ENCODE results near the gene CAGE1.
A peak's percentile ranks its signal among the peaks of the same experiment; 100 is the strongest.
"Not testable (repeated sequence)": the region's sequence is repeated elsewhere in the genome, so short reads cannot be mapped to it uniquely, and the experiment has no call there.

The CAGE1 gene

DNA sequence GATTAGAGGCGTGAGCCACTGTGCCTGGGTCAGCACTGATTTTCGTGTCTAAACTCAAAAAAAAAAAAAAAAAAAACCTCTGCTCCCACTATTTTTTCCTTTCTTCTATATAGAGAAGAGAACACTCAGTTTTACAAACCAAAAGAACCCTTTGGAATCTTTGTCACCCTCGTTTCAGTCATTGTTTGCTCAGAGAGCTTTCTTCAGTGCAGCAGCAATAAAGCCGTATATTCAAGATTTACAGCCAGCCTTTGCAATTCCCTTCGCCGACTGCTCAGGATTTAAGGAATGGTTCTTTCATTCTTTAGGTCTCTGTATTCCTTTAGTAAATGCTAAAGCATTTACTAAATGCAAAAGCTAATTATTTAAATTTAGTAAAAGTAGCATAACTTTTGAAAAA is 20.2 kb upstream of the CAGE1 start:
- no peak for DNase-seq (ENCODE audit: low spot score)

DNA sequence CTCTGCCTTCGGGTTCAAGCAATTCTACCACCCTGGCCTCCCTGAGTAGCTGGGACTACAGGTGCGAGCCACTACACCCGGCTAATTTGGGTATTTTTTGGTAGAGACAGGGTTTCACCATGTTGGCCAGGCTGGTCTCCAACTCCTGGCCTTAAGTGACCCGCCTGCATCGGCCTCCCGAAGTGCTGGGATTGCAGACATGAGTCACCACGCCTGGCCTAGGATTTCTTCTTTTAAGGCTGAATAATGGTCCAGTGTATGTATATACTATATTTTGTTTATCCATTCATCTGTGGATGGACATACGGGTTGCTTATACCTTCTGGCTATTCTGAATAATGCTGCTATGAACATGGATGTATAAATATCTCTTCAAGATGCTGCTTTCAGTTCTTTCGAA is 17.2 kb upstream of the CAGE1 start:
- DNase-seq (ENCODE audit: low spot score), result no peak

DNA sequence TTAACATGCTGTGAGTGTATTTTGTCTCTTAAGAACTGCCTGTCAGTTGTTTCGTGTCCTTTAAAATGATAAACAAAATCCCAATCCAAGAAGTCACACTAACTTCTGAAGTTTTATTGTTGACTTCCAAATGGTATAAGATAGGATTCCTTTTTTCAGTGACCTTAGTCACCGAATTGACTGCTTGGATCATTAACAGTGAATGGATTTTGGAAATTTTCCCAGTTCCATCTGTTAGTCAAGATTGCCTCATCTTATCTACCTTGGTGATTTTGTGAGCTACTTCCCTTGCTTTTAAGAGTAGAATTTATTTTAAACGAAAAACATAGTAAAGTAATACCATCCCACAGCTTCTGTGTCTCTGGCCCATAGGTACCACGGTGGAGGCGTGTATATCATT is 15.0 kb upstream of the CAGE1 start:
- no peak for DNase-seq (ENCODE audit: low spot score)

DNA sequence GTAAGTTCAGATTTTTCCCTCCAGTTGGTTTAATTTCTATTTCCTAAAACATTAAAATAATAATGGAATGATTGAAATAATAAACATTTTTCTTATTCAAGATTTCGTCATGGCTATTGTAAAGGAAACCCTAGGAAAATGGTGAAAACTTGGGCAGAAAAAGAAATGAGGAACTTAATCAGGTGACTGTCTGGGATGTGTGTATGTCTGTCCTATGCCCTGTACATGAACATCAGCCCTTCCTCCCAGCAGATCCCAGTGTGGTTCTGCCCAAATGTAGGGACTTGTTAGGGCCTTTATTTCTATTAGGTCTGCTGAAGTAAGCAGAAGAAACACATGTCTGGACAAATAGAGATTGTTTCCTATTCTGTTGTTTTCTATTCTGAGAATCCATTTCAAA is 13.2 kb upstream of the CAGE1 start:
- no peak for DNase-seq (ENCODE audit: low spot score)

DNA sequence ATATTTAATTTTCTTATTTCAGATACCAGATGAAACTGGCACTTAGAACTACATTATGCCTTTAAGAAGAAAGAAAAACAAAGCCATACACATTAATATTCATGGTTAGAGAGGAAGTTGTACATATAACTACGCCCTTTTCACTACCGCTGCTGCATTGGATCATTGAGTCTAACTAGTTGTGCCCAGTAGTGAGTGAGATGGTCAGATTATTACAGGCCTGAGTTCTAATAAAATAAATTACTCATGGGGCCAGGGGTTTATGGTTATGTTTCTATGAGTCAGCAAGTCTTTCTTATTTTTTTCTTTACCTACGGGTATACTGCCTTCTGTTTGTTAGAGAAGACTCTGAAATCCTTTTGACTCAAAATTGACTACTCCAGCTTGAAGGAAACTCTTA is 11.5 kb upstream of the CAGE1 start:
- no peak for DNase-seq (ENCODE audit: low spot score)

DNA sequence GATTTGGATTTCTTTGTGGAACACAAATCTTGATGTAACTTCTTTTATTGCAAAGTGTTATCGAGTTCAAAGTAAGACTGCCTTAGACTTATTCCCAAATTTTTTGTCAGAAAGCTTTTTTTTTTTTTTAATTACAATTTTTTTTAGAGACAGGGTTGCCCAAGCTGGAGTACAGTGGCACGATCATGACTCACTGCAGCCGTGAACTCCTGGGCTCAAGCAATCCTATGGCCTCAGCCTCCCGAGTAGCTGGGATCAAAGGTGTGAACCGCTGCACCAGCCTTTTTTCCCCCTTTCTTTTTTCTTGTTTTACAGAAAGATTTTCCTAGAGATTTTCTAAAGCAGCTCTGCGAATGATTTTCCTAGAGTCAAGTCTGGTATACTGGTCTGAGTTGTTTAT is 2.9 kb upstream of the CAGE1 start:
- no peak for DNase-seq (ENCODE audit: low spot score)

DNA sequence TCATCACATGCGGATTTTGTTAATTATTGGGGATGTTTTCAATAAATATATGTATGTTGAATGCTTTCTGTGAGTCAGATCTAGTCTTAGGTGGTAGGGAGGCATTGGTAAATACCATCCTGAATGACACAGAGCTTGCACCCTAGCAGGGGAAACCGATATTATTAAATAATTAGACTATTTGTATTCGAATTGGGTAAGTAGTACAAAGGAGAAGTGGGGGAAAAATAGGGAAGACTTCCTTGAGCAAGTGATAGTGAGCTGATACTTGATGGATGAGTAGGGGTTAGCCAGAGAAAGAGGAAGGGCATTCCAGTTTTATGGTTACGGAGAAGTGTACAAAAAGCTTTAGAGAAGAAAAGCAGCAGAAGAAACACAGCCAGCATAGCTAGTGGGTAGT is 1.6 kb upstream of the CAGE1 start:
- DNase-seq (ENCODE audit: low spot score), result no peak

DNA sequence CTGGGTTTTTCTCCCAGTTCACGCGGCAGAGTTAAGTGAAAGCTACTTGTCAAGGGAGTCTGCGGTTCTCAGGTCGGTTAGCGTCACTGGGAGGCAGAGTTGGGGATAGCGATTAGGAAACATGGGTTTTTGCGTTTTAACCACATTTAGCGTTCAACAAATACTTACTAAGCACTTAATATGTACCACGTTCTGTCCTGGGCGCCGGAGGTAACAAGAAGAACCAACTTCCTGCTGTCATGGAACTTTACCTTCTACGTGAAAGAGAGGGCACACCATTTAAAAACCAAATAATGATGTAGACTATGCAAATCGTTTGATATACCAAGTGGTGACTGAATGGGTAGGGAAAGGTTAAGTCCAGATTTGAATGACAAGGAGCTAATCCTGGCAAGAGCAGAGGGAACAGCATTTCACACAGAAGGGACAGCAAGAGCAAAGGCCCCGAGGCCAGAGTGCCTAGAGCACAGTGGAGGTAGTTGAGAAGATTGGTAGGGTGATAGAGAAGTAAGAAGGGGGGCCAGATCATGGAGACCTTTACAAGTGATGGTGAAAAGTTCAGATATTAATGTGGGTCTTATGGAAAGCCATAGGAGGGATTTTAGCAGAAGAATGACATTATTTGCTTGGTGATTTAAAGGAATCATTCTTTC is 810 bp upstream of the CAGE1 start:
- DNase-seq (ENCODE audit: low spot score), result no peak

DNA sequence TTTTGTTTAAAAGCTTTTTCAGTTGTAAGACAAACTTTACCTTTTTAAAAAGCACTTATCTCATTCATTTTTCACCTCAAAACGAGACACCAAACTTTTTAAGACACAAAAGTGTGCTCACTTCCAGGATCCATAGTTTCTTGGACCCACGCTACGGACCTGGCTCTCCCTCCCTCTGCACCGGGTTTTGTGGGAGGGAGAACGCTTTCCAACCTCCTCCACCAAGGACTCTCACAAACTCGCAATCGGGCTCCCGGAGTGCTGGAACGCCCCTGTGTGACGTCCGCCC is 436 bp downstream of the CAGE1 start:
- peak; percentile 53 for DNase-seq (ENCODE audit: low spot score)

DNA sequence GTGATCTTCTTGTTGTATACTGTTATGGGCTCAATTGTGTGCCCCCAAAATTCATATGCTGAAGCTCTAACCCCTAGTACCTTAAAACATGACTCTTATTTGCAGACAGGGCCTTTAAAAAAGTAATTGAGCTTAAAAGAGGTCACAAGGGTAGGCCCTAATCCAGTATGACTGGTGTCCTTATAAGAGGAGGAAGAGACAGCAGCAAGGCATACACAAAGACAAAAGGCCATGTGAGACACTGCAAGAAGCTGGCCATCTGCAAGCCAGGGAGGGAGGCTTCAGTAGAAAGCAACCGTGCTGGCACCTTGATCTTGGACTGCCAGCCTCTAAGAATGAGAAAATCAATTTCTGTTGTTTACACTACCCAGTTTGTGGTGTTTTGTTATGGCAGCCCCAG is 8.4 kb downstream of the CAGE1 start:
- DNase-seq (ENCODE audit: low spot score), result no peak

DNA sequence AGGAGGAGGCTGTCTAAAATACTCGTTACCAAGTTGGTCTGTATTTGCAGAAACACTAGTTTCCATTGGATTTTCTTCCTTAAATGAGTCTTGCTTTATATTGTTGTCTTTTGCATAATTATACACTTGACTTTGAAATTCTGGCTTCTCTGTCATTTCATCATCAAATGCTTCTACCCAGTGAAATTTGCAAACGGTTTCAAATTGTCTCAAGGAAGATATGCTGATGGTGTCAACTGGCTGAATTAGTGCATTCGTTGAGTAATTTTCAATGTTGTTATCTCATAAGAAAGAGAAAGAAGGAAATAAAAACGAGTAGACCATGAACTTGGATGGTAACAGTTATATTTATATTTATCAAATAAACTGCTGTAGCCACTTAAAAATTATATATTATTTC is 10.8 kb downstream of the CAGE1 start:
- no peak for DNase-seq (ENCODE audit: low spot score)

DNA sequence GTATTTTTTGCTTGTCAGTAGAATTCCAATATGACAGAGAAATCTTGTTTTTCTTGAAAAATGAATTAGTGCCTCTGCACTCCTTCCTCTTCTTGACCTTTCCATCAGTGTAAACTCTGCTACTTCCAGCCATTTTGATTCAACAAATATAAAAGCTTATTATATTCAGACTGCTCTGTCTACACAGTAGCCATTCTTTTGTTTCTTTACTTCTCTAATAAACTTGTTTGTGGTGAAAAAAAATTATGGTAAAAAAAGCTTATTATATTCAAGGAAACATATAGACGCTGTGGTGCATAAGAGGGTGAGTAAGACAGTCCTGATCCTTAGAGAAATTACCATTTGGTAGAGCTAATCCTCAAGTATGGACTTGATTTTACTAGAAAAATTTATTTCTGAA is 11.6 kb downstream of the CAGE1 start:
- DNase-seq (ENCODE audit: low spot score), result no peak

DNA sequence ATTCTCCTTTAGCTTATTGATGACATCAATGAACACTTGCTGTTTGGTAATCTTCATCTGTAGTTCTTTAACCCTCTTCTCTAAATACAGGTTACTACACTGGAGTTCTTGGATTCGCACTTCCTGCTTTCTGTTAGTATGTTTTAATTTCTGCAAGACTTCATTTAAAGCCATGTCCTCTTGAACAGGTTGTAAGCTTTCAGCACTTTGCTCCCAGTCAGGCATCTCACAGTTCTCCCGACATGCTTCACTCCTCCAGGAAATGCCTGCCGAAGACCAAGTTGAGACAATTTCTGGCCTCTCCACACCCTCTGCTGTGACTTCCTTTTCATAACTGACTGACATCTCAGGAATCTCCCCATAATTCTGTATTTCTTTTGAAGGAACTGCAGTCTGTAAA is 15.8 kb downstream of the CAGE1 start:
- DNase-seq (ENCODE audit: low spot score), result no peak

DNA sequence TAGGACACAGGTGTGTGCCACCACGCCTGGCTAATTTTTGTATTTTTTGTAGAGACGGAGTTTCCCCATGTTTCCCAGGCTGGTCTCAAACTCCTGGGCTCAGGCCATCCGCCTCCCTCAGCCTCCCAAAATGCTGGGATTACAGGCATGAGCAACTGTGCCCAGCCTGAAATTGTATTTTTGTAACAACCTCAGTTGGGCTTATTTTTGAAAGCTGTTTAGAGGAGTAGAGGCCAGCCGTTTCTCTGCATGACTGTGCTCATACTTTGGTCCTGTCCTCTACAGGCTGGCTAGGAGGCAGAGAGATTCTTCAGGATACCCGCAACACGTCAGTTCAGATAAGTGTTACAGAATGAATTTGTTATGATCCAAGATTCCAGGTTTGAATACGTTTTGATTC is 22.1 kb downstream of the CAGE1 start:
- DNase-seq (ENCODE audit: low spot score), result no peak

DNA sequence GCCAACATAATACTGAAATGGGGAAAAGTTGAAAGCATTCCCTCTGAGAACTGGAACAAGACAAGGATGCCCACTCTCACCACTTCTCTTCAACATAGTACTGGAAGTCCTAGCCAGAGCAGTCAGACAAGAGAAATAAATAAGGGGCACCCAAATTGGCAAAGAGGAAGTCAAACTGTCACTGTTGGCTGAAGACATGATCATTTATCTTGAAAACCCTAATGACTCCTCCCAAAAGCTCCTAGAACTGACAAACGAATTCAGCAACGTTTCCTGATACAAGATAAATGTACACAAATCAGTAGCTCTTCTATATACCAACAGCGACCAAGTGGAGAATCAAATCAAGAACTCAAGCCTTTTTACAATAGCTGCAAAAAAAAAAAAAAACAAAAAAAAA is 37.6 kb downstream of the CAGE1 start:
- DNase-seq (ENCODE audit: low spot score), result not testable (repeated sequence)

DNA sequence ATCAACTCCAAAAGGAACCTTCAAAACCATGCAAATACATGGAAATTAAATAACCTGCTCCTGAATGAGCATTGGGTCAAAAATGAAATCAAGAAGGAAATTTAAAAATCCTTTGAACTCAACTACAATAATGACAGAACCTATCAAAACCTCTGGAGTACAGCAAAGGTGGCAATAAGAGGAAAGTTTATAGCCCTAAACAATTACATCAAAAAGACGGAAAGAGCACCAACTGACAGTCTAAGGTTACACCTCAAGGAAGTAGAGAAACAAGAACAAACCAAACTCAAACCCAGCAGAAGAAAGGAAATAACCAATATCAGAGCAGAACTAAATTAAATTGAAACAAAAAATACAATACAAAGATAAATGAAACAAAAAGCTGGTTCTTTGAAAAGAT is 39.0 kb downstream of the CAGE1 start:
- DNase-seq (ENCODE audit: low spot score), result not testable (repeated sequence)

DNA sequence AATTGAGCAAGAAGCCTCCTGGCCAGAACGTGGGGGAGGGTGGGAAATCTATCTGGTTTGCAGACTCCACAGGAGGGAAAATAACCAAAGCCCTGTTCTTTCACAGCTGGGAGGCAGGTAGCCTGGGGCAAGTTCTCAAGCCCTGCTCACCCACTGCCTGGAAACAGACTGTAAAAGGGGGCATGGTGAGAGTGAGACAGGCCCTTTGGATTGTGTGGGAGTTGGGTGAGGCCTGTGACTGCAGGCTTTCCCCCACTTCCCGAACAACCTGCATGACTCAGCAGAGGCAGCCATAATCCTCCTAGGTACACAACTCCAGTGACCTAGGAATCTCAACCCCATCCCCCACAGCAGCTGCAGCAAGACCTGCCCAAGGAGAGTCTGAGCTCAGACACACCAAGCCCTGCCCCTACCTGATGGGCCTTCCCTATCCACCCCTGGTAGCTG is 42.0 kb downstream of the CAGE1 start:
- DNase-seq (ENCODE audit: low spot score), result not testable (repeated sequence)

DNA sequence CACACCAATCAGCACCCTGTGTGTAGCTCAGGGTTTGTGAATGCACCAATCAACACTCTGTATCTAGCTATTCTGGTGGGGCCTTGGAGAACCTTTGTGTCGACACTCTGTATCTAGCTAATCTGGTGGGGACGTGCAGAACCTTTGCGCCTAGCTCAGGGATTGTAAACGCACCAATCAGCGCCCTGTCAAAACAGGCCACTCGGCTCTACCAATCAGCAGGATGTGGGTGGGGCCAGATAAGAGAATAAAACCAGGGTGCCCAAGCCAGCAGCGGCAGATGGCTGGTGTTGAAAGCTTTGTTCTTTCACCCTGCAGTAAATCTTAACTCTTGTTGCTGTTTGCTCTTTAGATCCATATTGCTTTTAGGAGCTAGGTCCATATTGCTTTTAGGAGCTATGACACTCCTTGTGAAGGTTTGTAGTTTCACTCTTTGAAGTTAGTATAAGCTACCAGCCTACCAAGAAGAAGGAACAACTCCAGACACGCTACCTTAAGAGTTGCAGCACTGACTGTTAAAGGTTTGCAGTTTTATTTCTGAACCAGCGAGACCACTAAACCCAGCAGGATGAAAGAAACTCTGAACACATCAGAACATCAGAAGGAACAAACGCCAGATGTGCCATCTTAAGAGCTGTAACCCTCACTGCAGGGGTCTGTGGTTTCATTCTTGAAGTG is 44.6 kb downstream of the CAGE1 start:
- DNase-seq (ENCODE audit: low spot score), result not testable (repeated sequence)

DNA sequence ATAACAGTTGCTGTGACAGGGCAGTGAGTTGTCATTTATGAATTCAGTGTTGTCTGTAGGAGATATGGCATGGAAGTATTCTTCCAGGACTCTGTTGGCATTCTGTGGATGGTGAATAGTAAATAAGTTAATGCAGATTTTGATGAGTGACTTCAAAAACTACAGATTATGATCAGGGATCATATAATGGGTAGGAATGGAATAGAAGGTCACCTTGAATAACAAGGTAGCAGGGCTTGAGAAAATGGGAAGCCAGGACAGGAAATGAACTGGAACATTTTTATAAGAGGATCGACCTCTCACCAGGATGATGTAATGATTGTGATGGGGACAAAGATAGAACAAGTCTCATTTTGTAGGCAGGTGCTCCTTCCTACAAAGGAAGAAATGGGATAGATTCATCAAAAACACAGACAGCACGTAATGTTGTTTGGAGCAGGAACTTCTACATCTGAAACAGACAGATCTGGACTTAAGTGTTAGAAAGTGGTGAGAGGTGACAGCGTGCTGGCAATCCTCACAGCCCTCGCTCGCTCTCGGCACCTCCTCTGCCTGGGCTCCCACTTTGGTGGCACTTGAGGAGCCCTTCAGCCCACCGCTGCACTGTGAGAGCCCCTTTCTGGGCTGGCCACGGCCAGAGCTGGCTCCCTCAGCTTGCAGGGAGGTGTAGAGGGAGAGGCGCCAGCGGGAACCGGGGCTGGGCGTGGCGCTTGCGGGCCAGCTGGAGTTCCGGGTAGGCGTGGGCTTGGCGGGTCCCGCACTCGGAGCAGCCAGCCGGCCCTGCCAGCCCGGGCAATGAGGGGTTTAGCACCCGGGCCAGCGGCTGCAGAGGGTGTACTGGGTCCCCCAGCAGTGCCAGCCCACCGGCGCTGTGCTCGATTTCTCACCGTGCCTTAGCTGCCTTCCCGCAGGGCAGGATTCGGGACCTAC is 45.7 kb downstream of the CAGE1 start:
- no peak for DNase-seq (ENCODE audit: low spot score)

DNA sequence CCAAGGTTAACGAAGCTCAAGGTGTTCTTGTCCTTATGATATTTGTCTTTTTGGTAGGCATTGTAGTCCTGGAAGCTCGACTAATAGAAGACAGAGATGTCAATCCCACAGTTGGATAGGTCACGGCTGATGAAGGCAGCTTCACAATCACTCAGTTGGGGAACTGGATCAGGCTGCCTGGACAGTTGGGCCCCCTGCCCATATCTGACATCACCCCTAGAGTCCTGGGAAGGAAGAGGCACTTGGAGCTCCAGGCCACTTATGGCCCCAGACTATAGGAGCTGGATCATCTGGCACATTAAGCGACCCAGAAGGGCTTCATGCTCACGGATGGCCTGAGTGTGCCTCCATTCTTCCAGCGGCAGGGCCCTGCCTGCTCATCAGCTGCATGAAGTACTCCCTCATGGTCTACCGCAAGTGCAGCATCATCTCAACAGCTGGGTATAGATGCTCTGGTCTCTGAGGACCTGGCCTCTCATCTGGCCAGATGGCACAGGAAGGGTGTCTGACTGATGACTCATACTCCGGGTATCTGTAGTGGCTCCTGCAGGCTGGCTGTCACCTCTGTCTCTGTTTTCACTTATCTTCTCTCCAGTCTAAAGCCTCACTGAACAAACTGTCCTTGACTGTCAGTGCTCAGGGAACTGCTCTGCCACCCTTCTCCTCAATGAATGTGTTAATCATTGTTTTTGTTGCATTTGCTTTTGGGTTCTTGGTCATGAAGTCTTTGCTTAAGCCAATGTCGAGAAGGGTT is 47.4 kb downstream of the CAGE1 start:
- DNase-seq (ENCODE audit: low spot score), result no peak

DNA sequence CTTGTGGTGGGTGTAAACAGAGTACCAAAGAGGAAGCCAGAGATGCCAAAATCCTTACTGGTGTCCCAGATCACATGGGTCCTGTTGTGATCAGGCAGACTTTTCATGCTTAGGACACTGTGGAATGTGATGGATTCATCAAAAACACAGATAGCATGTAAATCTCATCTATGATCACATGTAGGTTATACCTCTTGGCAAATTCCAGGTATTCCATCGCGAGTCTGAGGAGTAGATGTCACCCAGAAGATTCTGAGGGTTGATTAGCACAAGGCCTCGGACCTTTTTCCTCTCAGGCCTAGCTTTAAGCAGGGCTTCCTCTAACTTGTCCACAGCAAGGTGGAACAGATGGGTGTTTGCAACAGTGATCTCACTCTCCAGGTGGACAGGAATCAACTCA is 48.3 kb downstream of the CAGE1 start:
- no peak for DNase-seq (ENCODE audit: low spot score)

DNA sequence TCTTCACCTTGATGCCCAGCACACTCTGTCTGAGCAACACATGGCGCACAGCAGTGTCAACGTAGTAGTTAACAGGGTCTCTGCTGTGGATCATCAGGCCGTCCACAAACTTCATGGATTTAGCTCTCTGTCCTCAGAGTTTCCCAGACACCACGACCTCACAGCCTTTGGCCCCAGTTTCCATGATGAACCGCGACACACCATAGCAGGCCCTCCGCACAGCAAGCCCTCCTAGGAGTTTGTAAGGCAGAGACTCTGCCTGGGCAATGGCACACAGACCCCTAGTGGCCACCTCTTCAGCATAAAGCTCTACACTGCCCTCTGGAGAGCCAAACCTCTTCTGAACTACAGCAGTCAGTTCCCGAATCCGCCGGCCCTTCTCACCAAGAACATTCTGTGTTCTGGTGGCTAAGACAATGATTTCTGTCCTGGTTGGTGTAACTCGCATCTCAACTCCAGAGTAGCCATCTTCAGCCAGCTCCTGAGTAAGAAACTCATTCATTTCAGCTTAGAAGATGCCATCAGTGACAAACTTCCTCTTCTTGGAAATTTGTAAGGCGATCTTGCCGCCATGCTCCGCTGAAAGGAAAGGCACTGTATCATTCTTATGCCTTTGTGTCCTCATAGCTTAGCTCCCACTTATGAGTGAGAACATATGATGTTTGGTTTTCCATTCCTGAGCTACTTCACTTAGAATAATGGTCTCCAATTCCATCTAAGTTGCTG is 50.4 kb downstream of the CAGE1 start:
- peak; percentile 12 for DNase-seq (ENCODE audit: low spot score)

Data from hepatic stellate cell (primary cell).